ENCODE measurements around the gene PCBP3. TPM values are rescaled to one million over a fixed set of nuclear protein-coding genes. Genes with fewer than 3 reads are reported as not detected.

The PCBP3 gene
- total RNA-seq, 2 donors from 2014 or later = 11.6 to 16.5 TPM

DNA sequence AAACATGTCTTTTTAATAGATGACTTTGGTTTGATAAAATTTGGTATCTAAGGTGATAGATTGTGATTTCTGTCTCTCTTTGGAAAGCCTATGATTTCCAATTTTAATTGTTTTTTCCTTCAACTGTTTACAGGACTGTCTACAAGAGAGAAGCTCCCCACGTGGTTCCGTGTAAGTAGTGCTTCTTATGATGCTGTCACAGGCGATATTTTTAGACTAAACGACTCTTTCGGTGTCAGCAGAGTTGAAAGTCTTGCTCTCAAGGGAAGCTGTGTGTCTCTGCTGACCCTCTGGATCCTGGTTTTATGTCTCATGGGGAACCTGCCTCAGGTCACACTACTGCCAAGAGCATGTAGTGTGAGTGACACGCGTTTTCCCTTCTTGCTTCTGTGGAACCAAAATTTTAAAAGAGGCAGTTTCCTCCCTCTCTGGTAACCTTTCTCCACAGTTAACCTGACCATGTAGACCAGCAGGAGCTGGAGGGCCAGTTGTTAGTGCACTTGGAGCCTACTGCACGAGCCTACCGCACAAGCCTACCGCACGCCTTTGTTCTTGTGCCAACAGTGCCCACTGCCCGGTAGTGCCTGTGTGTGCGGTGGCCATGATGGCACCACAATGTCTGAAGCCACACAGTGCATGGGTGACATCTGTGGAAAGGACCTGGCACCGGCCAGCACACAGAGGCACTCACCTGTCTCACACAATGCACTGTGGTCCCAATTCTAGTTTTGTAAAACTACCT is 91.9 kb downstream of the PCBP3 start:
- Mint-ChIP-seq H3K4me1 (peaks cover 4% of the 10 kb centered on the region), H3K27ac (no peak overlapping the region), H3K9me3 (no peaks in the 10 kb centered on the region), H3K36me3 (ENCODE audit: low read depth) (no peaks in the 10 kb centered on the region), H3K27me3 (no peaks in the 10 kb centered on the region), H3K4me3 (no peak overlapping the region)
- ATAC-seq (replicated peaks) = no peak

DNA sequence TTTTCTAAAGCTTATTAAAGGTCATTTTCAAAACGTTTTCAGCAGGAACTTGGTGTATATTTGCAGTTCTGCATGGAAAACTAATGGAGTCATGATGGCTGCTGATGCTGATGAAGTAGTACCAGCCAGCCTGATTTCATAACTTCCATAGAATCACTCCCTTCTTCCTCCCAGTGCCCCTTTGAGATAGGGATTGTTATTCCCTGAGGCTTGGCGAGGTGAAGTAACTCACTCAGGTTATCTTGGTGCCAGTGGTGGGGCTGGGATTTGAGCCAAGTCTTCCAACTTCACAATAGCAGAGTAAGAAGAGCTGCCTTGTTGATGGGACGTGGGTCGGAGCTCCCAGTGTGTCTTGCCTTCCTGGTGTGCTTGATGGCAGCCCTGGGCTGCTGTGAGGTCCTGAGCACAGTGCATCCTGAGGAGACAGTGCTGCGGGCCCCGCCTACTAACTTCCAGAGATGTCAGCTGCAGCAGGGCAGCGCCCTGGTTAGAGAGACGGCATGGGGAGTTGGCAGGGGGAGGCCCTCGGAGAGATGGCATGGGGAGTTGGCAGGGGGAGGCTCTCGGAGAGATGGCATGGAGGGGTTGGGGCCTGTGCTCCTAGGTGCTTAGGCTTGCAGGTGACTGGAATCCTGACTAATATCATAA is 92.6 kb downstream of the PCBP3 start:
- Mint-ChIP-seq H3K9me3 (no peaks in the 10 kb centered on the region), H3K4me3 (no peak overlapping the region), H3K27ac (no peak overlapping the region), H3K27me3 (no peaks in the 10 kb centered on the region), H3K36me3 (ENCODE audit: low read depth) (no peaks in the 10 kb centered on the region), H3K4me1 (peaks cover 4% of the 10 kb centered on the region)
- no peak for ATAC-seq (replicated peaks)

DNA sequence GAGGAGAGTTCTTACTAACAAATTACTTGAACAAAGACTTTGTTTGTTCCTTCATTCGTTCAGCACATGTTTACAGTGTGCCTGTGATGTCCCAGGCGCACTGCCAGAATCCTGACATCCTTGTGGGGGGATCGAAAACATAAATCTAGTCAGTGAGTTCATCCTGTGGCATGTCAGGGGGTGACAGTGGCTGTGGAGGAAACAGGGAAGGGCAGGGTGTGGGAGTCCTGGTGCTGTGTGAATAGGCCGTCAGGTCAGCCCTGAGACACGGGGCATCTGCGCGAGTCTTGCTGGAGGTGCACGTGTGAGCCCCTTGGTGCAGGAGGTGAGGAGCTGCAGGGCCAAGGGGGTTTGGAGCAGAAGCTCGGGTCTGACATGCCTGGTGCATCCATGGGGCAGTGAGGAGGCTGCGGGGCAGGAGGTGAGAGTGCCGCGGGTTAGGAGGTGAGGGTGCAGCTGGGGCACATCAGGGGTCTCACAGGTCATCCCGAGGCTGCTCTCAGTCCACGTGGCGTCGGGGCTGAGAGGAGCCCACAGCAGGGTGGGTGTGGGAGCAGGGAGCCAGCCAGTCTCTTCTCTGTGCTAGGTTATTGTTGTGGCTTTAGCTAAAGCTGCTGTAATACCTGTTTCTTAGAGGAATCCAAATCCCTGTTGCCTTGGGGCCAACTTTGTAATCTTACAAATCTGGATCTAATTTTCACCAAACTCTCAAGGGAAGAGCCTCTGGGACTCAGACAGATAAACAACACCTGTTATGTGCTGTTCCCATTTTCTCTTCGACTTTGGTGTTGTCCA is 93.4 kb downstream of the PCBP3 start:
- Mint-ChIP-seq H3K4me1 (peaks cover 4% of the 10 kb centered on the region), H3K27me3 (no peaks in the 10 kb centered on the region), H3K4me3 (no peak overlapping the region), H3K36me3 (ENCODE audit: low read depth) (no peaks in the 10 kb centered on the region), H3K9me3 (no peaks in the 10 kb centered on the region), H3K27ac (no peak overlapping the region)
- no peak for ATAC-seq (replicated peaks)

DNA sequence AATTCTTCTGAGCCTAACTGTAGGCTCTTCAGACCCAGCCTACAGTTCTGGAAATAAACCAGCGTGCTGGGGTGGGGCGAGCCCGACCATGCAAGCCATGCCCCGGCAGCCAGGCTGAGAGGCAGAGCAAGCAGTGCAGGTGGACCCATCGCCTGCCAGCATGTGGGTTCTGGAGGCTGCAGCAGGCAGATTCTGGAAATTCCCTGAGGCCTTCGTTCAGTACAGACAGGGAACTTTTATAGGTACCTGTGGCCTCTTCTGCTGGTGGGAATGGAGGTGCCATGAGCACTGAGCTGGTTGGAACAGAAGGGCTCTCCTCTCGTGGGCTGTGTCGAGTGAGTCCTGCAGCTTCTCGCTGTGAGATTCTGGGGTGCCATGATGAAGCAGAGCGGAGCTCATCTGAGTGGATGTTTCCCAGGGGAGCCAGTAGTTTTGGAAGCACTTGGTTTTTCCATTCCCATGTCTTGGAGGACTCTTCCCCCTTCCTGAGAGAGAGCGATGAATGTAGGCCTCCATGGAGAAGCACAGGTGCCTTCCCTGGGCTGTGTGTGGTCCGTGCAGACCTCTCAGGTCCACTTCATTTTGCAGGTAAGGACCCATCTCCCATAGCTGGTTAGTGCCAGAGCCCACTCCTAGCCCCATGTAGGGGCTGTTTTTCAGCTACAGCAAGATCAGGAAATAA is 94.1 kb downstream of the PCBP3 start:
- H3K27me3 Mint-ChIP-seq = no peaks in the 10 kb centered on the region
- peaks cover 4% of the 10 kb centered on the region for H3K4me1 Mint-ChIP-seq
- ATAC-seq (replicated peaks) = no peak
- H3K27ac Mint-ChIP-seq = no peak overlapping the region
- H3K4me3 Mint-ChIP-seq = no peak overlapping the region
- no peaks in the 10 kb centered on the region for H3K36me3 Mint-ChIP-seq (ENCODE audit: low read depth)
- H3K9me3 Mint-ChIP-seq = no peaks in the 10 kb centered on the region

DNA sequence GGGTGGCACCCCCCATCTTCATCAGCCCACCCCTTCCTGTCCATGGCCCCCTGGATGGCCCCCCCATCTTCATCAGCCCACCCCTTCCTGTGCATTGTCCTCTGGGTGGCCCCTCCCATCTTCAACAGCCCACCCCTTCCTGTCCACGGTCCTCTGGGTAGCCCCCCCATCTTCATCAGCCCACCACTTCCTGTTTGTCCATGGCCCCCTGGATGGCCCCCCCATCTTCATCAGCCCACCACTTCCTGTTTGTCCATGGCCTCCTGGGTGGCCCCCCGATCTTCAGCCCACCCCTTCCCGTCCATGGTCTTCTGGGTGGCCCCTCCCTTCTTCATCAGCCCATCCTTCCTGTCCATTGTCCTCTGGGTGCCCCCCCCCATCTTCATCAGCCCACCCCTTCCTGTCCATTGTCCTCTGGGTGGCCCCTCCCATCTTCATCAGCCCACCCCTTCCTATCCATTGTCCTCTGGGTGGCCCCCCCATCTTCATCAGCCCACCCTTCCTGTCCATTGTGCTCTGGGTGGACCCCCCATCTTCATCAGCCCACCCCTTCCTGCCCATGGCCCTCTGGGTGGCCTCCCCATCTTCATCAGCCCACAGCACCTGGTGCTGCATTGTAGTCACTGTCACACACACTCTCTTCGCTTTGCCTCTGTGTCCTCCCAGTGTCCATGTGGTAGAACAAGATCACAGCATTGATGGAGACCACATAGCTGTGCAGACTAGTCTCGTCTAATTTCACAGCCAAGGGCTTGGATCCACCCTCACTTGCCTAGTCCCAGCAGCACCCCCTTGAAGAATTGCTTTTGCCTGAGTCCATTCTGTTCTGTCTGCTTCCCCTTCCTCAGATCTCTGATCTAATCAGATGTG is 95.9 kb downstream of the PCBP3 start:
- no peaks in the 10 kb centered on the region for H3K9me3 Mint-ChIP-seq
- H3K4me3 Mint-ChIP-seq = no peak overlapping the region
- ATAC-seq (replicated peaks) = no peak
- no peaks in the 10 kb centered on the region for H3K27me3 Mint-ChIP-seq
- no peaks in the 10 kb centered on the region for H3K36me3 Mint-ChIP-seq (ENCODE audit: low read depth)
- no peak overlapping the region for H3K27ac Mint-ChIP-seq
- peaks cover 2% of the 10 kb centered on the region for H3K4me1 Mint-ChIP-seq

DNA sequence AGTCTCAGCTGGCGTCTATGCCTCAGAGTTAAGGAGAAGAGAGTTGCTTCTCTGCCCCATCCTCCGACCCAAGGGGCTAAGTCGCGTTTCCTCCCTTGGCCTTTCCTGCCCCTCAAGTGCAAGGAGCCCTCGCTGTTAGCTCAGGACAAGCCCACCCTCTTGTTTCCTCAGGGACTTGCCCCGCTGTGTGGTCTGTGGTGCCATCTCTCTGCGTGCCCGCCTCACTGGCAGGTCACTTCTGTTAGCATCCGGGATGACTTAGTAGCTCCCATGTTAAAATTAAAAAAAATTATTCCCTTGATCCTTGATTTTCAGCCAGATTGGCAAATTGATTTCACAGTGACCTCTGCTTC is 96.5 kb downstream of the PCBP3 start:
- Mint-ChIP-seq H3K27me3 (no peaks in the 10 kb centered on the region), H3K36me3 (ENCODE audit: low read depth) (no peaks in the 10 kb centered on the region), H3K9me3 (no peaks in the 10 kb centered on the region), H3K4me3 (no peak overlapping the region), H3K27ac (no peak overlapping the region), H3K4me1 (no peaks in the 10 kb centered on the region)
- no peak for ATAC-seq (replicated peaks)

DNA sequence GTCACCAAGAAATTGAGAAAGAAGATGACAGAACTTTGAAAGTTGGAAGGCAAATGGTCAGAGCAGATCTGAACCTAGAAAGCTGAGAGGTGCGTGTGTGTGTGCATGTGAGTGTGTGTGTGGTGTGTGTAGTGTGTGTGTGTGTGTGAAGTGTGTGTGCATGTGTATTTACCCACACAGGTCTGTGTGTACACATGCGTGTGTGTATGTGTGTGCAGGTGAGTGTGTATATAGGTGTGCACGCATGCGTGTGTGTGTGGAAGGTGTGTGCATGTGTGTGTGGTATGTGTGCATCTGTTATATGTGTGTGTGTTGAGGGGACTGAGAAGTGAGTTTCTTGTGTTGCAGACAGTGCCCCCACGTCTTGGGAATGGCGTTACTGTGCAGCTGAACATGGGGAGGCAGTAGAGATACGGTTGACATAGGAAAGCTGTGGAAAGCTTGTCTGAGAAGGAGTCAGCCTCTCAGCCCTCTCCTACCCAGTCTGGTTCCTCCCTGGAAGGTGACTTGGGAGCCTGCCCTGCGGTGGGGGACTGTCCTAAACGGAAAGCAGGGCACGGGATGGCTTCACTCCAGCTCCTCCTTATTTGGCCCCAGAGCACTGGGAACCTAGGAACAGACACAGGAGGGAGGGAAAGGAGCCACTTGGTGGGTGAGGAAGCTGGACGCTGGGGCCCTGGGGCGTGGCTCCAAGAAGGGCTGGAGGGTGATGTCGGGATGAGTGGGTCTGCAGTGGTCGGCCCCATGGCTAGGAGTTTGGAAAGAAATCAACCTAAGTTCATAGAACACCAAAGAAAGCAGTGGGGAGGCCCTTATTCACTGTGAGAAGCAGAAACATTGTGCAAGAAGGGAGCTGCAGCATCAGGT is 97.2 kb downstream of the PCBP3 start:
- Mint-ChIP-seq H3K4me1 (no peaks in the 10 kb centered on the region), H3K36me3 (ENCODE audit: low read depth) (no peaks in the 10 kb centered on the region), H3K27ac (no peak overlapping the region), H3K4me3 (no peak overlapping the region), H3K9me3 (no peaks in the 10 kb centered on the region), H3K27me3 (no peaks in the 10 kb centered on the region)
- no peak for ATAC-seq (replicated peaks)

DNA sequence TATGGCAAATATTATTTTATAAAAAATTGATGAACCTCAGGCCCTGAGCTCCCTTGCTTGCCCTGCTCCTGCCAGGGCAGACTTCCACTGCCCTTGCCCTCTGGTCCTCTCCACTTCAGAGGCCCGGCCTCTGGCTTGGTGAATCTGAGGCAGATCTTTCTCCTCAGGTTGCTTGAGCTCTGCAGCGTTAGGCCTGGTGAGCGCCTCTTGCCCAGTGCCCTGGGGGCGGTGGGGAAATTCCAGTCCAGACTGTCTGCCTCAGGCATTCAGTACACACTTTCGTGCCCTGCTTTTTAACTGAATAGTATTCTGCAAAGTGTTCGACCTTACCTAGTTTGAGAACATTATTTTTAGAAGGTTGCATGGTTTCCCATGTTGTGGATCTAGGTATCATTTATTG is 98.2 kb downstream of the PCBP3 start:
- Mint-ChIP-seq H3K27ac (no peak overlapping the region), H3K27me3 (no peaks in the 10 kb centered on the region), H3K4me1 (no peaks in the 10 kb centered on the region), H3K36me3 (ENCODE audit: low read depth) (no peaks in the 10 kb centered on the region), H3K9me3 (no peaks in the 10 kb centered on the region), H3K4me3 (no peak overlapping the region)
- ATAC-seq (replicated peaks) = no peak

DNA sequence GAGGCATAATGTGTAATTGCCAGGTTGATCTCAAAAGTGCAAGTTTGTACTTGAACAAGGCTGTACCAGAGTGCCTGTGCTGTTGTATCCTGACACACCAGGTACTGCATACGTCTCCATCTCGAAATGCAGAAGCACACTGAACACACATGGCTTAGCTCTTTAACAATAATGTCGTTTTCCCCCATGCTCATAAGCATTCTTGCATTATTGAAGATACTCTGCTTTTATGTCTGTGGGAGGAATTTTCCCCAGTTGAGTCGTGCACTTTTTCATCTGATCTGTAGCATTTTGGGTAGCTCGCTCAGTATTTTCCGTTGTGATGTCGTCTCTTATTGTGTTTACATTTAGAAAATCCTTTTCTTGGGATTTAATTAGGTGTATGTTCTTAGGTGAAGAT is 98.7 kb downstream of the PCBP3 start:
- Mint-ChIP-seq H3K36me3 (ENCODE audit: low read depth) (no peaks in the 10 kb centered on the region), H3K27me3 (no peaks in the 10 kb centered on the region)

DNA sequence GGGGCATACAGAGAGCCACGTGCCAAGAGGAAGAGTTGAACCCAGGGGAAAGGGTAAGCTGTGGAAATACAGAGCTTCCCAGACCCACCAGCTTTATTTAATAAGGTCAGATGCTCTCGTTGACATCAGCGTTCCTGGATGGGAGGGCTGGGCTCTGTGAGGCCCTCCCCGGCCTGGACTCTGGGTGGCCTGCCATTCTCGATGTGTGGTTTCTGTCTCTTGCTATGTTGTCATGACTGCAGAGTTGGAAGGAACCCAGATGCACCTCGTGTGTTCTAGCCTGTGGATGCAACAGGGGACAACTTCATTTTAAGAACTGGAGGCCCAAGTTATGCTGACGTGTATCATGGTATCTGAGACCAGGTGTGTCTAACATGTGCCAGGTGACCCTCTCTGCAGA is 101.7 kb downstream of the PCBP3 start:
- Mint-ChIP-seq H3K4me3 (no peak overlapping the region), H3K27me3 (no peaks in the 10 kb centered on the region), H3K27ac (no peak overlapping the region), H3K9me3 (no peaks in the 10 kb centered on the region), H3K36me3 (ENCODE audit: low read depth) (no peaks in the 10 kb centered on the region), H3K4me1 (peaks cover 3% of the 10 kb centered on the region)
- ATAC-seq (replicated peaks) = no peak

More for the DNA sequence above, 98.7 kb downstream of the PCBP3 start:
- Mint-ChIP-seq H3K4me1 (no peaks in the 10 kb centered on the region), H3K9me3 (no peaks in the 10 kb centered on the region), H3K27ac (no peak overlapping the region), H3K4me3 (no peak overlapping the region)
- ATAC-seq (replicated peaks) = no peak

DNA sequence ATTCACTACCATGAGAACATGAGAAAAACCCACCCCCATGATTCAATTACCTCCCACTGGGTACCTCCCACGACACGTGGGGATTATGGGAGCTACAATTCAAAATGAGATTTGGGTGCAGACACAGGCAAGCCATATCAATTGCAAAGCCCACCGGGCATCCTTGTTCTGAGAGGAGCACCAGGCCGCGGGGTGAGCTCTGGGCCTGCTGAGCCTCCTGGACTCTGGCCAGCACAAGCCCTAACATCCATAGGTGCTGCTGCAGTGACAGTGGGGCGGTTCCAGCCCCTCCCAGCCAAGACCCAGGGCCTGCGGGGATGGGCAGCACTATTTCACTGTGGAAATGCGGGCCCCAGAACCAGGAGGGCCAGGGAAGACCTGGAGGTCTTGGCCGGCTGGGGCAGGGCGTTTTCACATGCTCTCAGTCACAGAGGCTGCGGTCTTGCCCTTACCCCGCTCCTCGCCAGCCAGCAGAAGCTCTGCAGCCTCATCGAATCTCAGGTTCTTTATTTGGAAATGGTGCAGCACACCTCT is 103.8 kb downstream of the PCBP3 start:
- Mint-ChIP-seq H3K9me3 (no peaks in the 10 kb centered on the region), H3K36me3 (ENCODE audit: low read depth) (no peaks in the 10 kb centered on the region)
- ATAC-seq (replicated peaks) = no peak

DNA sequence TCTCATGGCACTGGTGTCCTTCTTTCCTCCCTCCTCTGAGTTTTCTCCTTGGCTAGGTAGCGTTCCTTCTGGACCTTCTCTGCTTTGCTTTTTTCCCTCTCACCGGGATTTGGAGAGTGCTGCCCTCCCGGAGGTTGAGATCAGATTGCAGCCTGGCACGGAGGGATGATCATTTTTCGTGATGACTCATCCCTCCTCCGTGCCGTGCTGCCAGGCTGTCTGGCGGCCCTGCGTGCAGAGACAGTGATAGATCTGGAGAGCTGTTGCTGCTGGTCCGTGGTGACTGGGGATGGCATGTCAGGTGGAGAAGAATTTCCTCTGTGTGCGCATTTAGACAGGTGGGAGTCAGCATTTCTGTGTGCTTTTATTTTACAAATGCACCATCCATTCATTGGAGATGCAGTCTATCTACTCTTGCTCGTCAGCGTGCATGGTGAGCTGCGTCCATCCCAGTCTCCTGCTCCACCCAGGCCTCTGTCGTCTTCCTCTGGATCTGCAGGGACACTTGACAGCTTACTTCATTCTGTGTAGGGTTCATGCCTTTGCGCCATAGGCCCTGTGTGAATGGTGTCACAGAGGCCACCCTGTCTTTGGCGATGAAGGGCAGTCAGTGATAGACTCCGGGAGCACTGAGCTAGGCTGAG is 104.4 kb downstream of the PCBP3 start:
- Mint-ChIP-seq H3K27me3 (no peaks in the 10 kb centered on the region), H3K36me3 (ENCODE audit: low read depth) (no peaks in the 10 kb centered on the region), H3K9me3 (no peaks in the 10 kb centered on the region), H3K4me1 (peaks cover 7% of the 10 kb centered on the region), H3K27ac (no peak overlapping the region), H3K4me3 (no peak overlapping the region)
- peak; percentile 63 for ATAC-seq (replicated peaks)

More for the DNA sequence above, 103.8 kb downstream of the PCBP3 start:
- H3K27ac Mint-ChIP-seq = no peak overlapping the region
- peaks cover 7% of the 10 kb centered on the region for H3K4me1 Mint-ChIP-seq
- H3K4me3 Mint-ChIP-seq = no peak overlapping the region
- H3K27me3 Mint-ChIP-seq = no peaks in the 10 kb centered on the region
